Left ventricle myocardium superior (tissue), 1 donor: ENCODE data around the gene COMMD9. TPM values are rescaled to one million over a fixed set of nuclear protein-coding genes. Genes with fewer than 3 reads are reported as not detected.

Source experiments
- ATAC-seq: fragments of 200-7000 bp; cut with Tn5 transposase; one replicate; pipeline ENCODE4 v1.9.1; 2020; ENCODE audit warnings: mild to moderate bottlenecking, moderate library complexity
- DNase-seq: peaks from one replicate; pipeline ENCODE4 v3.0.0-alpha.2; 2020
- intact Hi-C: fragments of 100-400 bp; cut with micrococcal nuclease; formaldehyde crosslinking; loops from one replicate; pipeline ENCODE4 v1.11.0; 2022
- total RNA-seq: library from RNA; stranded (reverse); fragmentation: NEBNext Ultra II Directional; extraction: Animal tissue kit (Norgen Biotek cat#: 25700); gene quantifications from one replicate; pipeline ENCODE4 v1.2.1, GENCODE V29; 2021
- donor health status: DM: no; HTN: yes; CAD: no; lungs with severe emphysema.

Gene COMMD9
- total RNA-seq, 1 donor from 2014 or later = 59.7 TPM

DNA sequence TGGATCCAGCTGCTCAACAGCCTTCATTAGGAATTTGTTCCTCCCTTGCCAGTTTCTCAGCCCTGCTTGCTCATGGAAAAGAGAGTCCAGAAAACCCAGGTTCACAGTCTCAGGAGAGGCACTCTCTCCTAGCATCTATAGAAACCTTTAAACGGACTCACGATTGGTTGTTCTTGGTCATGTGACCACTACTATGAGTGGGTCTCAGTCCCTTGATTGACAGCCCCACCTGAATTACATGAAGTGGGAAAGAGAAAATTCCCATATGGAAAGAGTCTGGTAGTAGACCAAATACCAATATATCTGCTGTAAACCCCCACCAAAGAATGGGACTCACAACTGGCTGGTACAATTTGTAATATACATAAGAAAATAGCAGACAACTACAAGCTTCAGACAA, 54.4 kb downstream of the COMMD9 start:
- intact Hi-C loops = no loop called here
- ATAC-seq = no peak
- DNase-seq = no peak

DNA sequence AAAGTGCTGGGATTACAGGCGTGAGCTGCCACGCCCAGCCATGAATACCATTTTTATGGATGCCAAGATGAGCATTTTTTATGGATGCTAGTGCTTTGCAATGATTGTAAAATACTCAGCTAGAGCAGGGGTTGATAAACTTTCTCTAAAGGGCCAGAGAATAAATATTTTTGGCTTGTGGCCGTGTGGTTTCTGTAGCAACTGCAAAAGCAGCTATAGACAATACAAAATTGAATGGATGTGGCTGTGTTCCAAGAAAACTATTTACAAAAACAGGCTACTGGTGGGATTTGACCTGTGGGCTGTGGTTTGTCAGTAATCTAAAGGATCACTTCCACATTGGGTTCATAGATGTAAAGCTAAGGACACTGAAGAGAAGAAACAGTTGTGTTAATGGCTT, 56.0 kb downstream of the COMMD9 start:
- no peak for ATAC-seq
- intact Hi-C loops = no loop called here
- no peak for DNase-seq

DNA sequence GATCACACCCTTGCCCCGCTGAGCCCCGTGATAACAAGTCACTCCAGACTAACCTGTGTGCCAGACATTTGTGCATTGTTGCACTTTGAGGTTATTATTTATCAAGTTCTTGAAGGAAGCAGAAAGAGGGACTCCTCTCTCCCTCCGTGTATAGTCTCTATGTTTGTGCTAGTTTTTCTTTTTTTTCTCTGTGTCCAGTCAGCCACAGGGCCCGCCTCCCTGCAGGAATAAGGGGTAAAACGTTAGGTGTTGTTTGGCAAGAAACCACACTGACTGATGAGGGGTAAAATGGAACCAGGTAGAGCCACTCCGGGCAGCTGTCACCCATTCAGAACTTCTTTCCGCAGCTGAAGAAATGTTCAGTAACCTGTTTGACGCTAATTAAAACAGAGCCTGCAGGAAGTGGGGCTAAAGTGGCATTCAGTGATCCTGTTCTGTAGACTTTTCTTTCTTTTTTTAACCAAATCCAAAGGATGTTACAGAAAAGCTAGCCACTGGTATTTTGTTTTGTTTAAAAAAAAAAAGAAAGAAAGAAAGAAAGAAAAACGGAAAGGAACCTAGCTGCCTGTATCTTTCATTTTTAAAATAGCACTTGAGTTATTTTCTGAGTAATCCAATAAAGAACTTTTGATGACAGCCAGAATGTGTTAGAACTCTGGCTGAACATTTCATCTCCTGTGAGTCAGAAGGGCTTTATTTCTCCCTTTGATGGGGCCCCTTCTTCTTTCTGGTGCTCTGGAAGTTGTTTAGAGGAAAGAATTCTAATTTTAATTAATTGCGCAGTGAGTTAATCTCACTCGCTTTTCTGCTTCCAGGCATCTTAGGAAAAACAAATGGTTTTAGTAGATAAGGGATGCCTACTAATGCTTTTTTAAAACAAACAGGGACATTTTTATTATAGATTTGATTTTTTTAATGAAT, 58.2 kb downstream of the COMMD9 start:
- no peak for DNase-seq
- intact Hi-C loops = no loop called here
- ATAC-seq = peak; percentile 57

DNA sequence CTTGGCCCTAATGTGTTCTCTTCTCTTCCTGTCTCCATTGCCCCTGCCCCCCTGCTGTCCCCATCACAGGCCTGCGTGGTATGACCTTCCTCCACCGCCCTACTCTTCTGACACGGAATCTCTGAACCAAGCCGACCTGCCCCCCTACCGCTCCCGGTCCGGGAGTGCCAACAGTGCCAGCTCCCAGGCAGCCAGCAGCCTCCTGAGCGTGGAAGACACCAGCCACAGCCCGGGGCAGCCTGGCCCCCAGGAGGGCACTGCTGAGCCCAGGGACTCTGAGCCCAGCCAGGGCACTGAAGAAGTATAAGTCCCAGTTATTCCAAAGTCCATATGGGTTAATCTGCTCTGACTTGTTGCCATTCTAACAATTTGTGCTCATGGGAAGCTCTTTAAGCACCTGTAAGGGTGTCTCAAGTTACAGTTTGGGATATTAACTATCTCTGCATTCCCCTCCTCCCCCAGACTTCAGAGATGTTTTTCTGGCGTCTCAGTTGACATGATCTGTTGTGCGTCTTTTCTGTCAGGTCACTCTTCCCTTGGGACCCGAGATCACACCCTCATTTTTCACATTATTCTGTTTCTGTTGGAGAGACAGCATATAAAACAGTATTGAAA, 60.0 kb downstream of the COMMD9 start:
- intact Hi-C loops = no loop called here
- DNase-seq = no peak
- no peak for ATAC-seq

DNA sequence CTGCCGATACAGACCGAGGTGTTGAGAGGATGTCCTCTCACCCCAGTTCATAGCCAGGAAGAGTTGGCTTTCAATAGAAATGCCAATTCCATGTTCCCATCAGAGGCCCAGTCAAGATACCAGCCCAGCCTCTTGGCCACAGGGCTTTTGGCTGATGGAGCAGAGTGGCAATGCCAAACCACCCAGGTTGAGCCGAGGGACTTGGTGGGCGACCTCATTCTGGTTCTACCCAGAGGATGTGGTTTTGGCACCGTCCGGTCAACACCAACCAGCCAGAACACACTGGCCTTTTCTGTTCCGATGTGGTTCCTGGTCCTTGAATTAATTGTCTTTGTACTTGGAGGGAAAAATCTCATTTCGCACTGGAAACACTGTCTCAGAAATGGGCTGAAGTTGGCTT, 60.5 kb downstream of the COMMD9 start:
- intact Hi-C loops = no loop called here
- no peak for ATAC-seq
- DNase-seq = no peak

DNA sequence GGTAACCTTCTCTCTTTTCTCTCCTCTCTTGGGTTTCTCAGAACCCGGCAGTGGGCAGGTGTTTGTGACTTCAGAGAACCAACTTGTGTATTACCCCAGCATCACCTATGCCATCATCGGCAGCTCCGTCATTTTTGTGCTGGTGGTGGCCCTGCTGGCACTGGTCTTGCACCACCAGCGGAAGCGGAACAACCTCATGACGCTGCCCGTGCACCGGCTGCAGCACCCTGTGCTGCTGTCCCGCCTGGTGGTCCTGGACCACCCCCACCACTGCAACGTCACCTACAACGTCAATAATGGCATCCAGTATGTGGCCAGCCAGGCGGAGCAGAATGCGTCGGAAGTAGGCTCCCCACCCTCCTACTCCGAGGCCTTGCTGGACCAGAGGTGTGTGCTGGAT, 62.2 kb downstream of the COMMD9 start:
- intact Hi-C loops = no loop called here
- ATAC-seq = no peak
- DNase-seq = no peak

DNA sequence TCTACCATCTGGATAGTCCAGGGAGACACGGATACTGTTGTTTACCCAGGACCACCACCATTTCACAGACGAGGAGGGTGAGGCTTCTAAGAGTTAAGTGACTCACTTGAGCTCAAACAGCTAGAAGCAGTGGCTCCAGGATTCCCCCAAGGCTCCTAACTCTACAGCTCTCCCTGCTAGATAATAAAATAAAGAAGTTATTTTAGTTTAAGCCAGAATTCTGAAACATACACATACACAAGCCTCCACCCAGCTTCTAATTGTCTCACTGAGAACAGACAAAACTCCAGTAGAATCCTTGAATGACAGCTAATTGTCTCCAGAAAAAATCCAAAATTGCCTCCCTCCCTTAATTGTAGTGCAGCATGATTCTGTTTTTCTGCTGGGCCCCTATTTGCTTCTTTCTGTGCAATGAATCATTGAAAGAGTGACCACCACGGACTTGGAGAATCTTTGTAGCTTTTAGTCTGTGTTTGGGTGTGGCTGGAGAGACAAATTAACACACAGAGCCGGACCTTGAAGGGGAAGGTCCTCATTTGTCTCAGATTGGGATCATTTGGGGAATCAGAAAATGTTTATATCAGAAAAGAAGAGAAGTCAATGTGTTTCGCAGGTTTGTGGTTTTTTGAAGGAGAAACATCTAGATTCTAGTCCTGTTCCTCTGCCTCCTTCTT, 64.9 kb downstream of the COMMD9 start:
- DNase-seq = no peak
- intact Hi-C loops = no loop called here
- no peak for ATAC-seq

DNA sequence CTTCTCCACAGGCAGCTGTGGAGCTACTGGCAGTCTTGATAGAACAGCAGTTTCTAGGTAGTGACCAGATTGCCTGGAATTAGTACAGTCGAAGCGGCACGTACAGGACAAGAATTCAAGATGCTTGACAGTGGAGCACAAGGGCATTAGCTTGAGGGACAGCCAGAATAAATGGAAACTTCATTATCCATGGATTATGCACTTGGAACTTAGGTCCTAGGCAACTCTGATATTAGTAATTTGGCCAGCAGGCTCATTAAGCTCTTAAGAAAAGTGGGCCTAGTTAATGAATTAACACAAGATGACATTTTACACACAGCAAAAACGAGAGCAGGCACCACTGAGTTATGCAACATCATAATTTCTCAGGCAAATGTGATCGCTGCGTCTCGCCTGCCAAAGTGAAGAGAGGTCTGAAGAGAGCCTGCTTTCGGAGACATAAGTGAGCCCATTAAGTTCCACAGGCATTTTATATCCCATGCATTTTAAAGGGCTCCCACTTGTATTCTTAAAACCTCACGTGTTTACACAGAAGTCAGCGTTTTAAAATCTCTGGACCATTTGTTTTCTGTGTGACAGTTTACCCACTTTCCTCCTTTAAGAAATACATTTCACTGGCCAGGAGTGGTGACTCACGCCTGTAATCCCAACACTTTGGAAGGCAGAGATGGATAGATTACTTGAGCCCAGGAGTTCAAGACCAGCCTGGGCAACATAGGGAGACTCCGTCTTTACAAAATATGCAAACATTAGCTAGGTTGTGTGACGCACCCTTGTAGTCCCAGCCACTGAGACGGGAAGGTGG, 66.2 kb downstream of the COMMD9 start:
- ATAC-seq = no peak
- no peak for DNase-seq
- intact Hi-C loops = no loop called here

Other genes starting within 250 kb of the COMMD9 start
- gene PRR5L, start 6.9 kb upstream of the COMMD9 start, total RNA-seq = 1.6 TPM
- 11.6 TPM for gene TRAF6, start 220.8 kb upstream of the COMMD9 start, total RNA-seq